Limb (tissue), 2 donors: ENCODE results near the gene HOXA9.
A peak's percentile ranks its signal among the peaks of the same experiment; 100 is the strongest.

ENCODE experiments used
- DNase-seq, 2 donors: peaks; one replicate each; pipeline ENCODE4 v3.0.0-alpha.2; 2016; ENCODE audit errors: extremely low spot score in 2 of 2

Gene HOXA9

DNA sequence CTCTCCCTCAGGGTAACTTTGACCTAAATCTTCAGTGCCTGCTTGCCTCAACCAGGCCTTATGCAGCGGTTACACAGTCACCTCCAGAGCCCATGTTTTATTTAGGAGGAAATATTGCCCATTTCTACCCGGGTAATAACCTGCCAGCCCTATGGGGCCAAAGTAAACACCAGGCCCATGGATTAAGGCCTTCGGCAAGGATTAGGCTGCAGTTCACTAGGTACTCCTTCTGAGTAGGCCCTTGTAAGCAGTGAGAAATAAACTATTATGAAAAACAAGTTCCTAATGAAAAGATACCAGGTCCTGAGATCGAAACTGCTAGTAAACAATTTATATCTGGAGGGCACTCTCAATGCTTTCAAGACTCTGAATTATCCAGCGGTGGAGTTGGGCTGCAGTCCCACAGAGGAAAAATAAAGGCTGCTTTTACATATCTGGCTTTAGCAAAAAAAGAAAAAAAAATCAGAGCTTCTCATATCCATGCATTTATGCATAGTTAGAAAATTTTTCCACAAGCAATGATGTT lies 12.5 kb upstream of the HOXA9 start:
- DNase-seq = peak in 1 of 2 donors; percentile 39

DNA sequence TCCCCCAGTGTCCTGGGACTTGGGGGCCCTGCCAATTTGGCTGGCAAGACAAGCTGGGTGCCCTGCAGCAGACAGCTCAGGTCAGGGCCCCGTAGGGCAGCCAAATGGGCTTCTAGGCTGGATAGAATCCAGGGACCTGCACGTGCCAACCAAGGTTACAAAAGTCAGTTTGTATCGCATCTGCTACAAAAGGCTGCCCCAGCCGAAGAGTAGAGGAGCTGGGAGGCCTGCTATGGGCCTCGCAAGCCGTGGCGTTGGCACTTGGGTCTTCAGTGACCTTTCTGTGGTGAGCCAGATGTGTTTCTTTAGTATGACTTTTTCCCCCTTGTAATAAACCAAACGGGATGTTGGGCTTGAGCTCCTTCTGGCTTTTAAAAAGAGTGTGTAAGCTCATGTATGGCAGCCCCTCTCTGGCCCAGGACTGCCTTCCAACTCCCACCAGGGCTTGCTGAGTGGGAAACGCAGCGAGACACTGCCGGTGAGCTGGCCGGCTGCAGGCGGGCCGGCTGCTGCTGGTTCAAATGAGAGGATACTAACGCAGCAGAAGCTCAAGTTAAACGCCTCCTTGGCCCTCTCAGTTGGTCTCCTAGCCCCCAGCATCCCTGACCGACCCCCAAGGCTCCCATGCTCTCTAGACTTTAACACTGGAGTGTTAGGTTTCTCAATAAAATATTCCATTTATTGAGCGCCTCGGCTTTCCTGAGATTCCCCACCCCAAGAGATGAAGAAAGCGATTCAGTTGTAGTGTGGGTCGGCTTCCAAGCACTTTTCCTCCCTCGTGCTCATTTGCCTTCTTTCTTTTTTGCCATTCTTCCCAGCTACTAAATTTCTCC lies 11.8 kb upstream of the HOXA9 start:
- DNase-seq = peak in 1 of 2 donors; percentile 55

DNA sequence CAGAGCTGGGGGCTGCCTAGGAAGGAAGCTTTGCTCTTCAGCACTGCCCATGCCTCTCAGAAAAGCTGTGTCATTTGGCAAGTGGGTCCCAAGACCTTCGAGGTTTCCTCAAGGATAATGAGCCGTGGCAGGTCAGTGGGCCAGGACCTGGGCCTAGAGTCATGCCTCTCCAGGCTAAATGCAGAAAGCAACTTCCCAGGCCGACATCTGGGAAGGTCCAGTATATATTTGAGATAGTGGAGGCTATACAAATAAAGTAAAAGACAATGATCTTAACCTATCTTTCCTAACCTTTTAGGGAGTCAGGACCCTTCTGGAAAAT lies 11.1 kb upstream of the HOXA9 start:
- no peak for DNase-seq

DNA sequence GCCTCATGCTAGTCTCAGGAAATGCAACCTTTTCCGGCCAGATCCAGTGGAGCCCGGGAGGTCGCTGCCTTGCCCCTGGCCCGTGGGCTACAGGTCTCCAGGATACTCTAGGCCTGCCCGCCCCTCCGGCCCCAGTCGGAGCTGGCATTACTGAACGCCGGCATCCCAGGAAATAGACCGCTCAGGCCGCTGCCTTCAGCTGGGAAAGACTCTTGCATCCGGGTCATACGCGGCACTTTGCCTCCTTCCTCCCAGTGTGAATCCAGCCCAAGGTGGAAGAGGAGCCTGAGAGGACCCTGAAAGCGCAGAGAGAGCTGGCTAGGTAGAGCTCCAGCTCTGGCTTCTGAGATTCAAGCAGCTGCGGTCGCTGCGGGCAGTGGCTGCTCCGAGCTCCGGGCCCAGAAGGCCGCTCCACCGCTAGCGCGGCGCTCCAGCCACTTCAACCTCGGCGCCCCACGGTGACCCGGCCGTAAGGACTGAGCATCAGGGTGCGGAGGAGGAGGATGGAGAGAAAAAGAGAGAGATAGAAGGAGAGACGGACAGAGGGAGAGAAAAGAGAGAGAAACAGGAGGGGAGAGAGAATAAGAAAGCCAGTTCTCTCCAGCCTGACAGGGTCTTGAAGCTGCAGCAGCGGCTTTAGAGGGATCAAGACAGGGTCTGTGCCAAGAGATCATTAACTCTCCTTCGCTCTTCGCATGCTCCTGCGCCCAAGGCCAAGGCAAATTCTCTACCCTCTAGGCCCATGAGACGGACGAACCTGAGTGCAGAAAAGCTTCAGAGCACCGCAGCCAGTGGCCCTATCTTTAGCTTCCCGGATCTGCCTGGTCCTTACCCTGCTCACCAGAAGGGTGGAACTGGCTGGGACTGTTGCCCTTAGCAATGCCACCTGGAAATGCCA lies 10.5 kb upstream of the HOXA9 start:
- DNase-seq = peak in 1 of 2 donors; percentile 57

DNA sequence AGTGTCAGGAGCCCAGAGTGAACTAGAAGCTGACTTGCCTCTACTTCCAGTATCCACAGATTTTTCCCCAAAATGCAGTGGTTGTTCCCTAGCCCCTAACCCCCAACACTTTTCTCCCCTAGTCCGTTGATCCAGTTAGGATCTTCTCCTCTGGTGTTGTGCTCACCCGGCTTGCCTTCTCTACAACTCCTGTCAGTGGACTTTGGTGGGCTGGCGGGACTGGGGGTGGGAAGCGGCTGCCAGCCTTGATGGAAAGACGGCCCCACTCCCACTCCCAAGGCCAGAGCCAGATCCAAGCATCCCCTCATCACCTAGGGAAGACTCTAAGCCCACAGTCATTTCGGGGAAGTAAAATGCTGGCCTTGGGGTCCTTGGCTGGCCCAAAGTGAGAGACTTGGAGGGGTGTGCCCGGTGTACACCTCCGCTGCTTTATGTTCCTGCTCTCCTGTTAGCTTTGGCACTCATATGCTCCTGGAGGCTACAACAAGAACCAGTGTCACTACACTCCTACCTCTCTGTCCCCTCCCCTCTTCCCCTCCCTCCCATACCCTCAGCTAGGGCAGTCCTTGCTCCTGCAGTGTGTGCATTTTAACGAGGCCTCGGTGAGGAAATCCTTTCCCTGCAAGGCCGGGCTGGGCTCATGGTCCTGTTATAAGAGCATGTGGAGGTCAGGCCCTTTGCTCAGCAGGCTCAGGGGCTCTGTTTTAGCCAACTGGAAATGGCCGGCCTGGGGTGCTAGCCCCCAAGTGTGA lies 9.7 kb upstream of the HOXA9 start:
- DNase-seq = peak in 1 of 2 donors; percentile 60

DNA sequence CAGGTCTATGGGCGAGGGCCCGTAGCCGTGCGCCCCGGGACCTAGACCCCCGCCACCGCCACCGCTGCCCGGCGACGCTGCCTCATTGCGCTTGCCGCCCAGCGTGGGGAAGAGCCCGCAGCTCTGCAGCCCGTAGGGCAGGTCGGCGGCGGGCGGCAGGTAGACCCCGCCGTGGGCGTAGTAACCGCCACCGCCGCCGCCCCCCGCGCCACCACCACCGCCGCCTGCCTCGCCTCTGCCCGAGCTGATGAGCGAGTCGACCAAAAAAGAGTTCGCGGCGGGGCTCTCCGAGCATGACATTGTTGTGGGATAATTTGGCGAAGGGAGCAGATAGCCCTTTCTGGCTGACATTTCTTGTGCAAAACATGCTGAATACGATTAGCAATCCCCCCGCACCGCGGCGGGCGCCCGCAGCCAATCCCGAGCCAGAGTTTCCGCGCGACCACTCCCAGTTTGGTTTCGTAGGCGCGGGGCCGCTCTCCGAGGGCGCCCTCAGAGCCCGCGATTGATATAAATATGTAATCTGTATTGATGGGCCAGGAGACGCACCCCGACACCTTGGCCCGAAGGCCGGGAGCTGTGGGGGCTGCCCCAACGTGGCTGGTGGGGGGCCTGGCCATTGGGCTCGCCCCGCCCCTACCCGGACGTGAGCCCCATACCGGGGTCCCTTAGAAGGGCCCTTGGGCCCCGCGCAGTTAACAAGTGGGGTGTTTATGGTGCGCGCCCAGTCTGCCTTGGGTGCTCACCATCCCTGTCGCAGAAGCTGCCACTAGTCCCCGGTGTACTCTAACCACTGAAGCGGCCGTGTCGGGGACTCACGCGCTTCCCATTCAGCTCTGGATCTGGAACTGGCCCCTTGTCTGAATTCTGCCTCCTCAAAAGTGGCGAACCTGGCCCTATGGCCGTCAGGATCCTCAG lies 8.9 kb upstream of the HOXA9 start, which contains the start of gene HOXA10:
Gene HOXA10 (minus strand): TSS at position 365 of the 918 bp plus-strand sequence. CDS start 14 bp downstream, at position 351.
- DNase-seq = peak; percentile 80 to 87

DNA sequence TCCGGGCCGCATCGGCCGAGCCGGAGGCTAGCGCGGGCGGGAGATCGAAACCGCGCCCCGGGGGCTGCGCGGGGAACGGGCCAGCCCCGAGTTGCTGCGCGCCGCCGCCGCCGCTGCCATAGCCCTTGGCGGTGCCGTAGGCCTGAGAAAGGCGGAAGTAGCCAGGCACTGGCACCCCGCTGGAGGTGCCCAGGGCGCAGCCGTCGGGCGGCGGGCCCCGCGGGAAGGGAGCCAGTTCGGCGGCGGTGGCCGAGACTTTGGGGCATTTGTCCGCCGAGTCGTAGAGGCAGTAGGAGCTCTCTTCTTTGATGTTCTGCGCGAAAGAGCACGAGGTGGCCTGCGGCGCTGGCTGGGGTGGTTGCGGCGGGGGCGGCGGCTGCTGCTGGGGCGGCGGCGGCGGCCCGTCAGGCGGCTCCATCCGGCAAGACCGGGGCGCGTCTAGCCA lies 8.2 kb upstream of the HOXA9 start:
- DNase-seq = no peak

DNA sequence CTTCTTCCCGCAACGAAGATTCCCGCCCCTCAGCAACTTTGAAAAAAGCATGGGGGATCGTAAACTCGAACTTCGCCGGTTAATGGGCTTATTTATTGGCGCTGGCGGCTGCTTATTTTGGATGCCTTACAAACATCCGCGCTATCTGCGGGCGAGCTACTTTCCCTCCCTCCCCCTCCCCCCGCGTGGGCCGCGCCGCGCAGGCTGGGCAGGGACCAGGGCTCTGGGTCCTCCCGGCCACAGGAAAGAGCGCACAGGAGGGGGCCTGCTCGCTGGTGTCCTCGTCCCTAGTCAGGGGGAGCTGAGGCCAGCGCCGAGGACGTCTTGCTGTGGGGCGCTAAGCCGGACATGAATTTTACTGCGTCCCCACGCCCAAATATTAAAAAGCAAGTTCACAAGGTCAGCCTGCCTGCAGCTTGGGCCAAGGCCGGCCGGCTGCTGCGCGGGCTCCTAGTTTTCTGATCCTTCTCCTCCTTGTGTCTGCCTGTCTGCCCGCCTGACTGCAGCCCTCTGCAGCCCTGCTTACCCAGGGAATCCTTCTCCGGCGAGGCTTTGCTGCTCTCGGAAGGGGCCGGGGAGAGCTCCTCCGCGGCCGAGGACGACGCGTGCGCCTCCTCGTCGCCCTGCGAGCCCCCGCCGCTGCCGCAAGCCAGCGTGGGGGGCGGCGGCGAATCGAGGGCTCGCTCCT lies 7.6 kb upstream of the HOXA9 start:
- DNase-seq = peak in 1 of 2 donors; percentile 78

DNA sequence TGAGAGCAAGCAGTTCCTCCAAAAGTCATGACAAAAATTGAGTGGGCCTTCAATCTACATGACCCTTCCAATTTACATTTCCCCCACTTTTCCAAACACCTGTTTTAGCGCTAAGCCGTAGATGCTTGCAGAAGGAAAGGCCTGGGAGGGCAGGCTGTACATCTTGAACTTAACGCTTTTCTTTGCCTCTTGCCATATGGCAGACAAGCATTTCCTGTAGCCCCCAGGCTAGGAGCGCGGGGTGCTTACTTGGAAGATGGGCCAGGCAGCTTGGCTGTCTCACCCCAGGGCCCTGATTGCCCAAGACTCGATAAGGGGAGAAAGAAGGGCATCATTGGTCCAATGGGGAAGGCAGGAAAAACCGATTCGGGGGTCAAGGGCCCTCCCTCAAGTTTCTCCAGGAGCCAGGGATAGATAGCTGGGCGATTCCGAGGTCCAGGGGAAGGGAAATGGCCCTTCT lies 7.0 kb upstream of the HOXA9 start:
- DNase-seq = peak in 1 of 2 donors; percentile 69

DNA sequence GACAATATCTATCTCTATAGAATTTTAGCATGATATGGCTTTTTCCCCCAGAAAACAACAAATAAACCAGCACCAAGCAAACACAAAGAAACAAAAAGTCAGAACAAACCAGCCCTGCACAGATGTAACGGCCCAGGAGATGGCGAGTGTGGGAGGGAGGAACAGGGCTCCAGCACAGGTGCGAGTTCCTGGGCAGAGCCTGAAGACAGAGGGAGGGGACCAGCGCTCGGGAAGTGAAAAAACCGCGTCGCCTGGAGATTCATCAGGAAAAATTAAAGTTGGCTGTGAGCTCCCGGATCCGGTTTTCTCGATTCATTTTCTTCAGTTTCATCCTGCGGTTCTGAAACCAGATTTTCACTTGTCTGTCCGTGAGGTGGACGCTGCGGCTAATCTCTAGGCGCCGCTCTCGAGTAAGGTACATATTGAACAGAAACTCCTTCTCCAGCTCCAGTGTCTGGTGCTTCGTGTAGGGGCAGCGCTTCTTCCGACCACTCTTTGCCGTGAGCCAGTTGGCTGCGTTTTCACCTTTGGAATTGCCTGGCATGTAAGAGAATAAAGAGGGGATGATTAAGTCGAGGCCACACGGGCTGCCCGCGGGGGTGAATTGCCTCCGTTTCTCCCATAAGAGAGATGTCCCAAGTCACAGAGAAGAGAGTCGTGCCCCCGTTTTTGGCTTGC lies 6.4 kb upstream of the HOXA9 start:
- no peak for DNase-seq

DNA sequence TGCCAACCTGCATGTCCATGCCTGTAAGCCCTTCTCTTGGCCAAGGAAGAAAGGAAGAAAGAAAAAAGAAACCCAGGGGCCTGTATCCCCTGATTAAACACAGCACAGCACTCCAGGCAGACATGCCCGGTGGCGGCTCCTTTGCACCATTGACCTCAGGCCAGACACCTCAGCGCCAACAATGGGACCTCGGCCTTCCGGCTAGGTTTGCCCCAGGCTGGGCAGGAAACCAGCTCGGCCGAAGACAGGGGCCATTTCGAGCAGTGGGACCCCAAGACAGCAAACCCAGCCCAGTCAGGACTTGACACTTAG lies 5.9 kb upstream of the HOXA9 start:
- no peak for DNase-seq

DNA sequence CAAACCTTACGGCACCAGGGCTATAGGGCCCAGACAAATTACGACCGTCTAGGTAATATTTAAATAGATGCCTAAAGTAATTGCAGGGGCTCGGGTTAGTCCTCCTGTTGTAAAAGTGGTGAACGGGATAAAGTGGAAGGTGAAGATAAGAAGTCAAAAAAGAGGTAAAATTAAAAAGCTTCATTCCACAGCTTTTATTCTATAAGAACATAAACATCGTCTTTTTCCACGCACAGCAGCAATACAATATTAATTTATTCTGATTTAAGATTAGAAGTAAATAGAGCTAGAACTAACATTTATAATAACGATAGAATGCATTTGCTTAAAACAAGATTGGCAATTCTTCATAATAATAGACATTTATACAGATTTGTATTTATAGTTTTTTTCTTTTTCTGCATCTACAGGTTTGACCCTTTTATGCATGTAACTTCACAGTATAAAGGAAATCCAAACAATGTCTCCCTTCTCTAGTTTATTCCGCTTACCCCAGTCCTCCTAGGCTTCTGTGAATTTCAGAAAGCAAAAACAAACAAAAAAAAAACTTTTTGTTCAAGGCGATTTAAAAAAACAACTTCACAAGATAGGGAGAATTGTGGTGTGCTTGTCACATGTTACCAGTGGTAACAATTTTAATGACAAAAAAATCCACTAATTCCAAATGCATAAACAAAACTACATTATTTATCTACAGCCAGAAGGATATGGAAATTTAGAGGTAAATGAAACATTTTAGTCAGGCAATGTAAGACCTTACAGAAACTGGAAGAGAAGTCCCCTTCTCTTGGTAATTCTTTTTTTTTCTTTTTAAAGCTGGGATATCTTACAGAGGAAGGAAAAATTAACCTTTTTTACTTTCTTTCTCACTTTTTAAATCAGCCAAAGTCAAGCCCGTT lies 5.3 kb upstream of the HOXA9 start:
- no peak for DNase-seq

DNA sequence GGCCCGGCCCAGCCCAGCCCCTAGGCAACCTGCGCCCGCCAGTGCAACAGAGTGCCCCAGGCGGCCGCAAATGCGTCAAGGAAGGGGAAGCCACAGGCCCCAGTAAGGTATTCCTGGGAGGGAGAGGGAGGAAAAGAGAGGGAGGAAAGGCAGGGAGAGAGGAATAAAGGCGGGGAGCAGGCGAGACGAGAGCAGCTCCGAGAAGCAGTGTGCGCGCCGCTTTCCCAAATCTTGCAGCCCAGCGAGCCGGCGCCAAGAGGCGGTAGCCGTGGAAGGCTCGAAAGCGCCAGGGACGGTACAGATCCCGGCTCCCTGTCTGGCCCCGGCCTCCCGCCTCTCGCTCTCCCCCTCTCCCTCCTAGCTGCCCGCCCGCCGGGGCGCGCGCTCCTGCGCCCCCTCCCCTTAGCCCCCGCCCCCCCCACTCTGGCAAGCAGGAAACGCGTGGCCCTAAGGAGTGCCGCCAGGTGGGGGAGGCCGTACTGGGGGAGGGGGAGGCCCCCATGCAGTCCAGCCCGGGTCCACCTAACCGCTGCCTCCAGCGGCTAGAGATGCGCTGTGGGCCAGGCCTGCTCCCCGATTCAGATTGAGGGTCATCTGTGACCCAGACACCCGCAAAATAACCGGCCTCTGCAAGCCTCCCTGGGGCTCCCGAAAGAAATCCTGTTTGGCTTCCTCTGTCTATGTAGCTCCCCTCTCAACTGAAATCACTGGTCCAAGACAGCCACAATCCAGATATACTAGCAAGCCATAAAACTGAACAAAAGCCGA lies 4.5 kb upstream of the HOXA9 start:
- no peak for DNase-seq

DNA sequence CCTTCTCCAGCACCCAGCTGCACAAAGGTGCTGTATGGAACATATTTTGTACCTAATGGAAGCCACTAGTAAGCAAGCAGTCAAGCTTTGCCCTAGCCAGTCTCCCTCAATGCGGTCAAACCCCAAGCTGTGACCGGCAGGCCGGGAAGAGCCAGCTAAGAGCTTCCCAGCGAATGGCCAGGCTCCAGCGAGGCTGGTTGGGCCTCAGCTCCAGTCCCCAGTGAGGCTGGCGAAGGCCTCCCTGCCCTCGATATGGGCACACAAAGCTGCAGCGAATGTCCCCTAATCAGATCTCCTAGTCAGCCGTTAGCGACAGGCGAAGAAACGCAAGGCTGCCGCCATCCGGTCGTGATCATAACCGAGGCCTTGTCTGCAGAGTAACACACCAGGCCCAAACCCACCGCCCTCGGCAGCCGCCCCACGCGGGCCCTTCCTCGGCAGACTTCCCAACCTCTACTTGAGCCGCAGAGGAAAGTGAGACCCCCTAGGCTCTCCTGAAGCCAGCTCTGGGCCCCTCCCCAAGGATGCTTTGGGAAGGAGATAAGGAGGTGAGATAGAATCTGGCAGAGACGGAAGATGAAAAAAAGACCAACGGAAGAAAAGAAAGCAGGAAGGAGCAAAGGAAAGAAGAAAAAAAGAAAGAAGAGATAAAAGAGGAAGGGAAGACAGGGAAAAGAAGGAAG lies 3.1 kb upstream of the HOXA9 start:
- DNase-seq = no peak

DNA sequence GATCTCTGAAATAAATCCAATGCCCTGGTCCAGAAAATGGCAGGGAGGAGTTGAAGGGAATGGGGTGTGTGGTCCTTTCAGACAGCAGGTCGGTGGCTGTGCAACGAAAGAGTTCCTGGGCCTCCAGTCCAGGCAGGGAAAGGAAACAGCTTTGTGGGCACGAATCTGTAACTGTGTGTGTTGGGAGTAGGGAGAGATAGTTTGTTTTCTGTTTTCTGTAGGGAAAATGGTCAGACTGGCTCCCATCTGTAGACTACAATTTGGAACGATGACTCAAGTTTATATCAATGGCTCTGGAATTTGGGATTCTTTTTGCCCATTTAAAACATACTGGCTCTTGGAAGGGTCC lies 2.6 kb upstream of the HOXA9 start:
- no peak for DNase-seq

DNA sequence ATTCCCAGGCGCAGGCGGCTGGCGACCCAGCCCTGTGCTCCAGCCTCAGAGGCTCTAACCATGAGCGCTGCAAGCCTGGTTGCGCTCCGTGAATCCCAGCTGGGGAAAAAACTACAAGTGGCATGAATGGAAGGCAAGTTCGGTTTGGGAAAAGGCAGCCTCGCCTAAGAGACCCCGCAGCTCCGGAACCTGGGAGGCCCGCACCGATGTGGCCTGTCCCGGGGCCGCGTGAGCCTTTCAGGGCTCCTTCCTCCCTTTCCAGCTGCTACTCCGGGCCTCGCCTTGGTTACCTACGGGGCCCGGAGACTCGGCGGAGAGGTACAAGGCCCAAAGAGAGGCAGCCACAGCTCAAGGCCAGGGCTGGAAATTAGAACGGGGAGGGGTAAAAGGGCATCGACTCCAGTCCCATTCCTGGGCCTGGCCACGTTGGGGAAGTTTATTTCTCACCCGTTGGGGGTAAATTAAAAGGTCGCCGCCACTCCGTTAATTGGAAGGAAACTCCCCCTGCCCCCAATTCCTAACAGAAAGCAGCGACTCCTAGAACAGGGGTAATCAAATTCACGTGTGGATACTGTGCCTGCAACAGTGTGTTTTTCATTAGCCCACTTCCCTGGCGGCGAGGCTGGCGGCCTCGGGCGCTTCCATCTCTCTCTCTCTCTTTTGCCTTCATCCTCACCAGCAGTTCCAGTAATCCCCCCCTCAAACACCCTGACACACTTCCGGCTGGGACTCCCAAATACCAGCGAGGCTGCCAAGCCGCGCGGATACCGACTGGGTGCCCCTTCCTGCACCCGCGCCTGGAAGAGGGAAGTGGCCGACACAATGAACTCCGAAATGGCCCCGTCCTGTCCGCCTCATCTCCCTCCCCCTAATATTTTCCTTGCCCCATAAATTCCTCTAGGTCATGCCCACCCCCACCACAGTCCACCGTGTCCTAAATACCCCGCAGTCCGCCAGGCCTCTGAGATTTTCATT lies 1.5 kb upstream of the HOXA9 start:
- no peak for DNase-seq
